Measurements from ENCODE around the gene ATG16L1.

Gene ATG16L1

DNA sequence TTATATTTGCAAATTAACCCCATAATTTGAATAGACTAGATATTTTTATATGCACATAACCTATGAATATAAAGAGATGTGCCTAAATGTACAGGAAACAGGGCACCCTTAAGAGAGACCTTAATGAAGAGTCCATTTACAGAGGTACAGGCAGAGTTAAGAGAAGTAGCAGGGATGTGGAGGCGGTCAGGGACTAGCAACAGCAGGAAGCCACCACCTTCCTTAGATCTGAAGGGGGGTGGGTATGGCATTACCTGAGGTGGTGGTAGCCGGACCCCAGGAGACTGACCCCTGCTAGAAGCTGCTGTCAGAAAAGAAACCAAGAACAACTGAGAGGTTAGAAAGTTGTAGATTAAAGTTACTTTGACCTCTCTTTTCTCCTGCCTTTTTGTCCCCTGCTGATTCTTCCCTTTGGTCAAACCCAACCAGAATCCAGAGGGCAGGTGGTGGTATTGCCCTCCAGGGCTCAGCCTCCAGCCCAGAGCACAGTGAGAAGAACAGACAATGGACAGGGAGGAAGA lies 24.9 kb upstream of the ATG16L1 start:
- no peaks in the 10 kb centered on the region for H3K4me1 ChIP-seq (ENCODE audit: control insufficient read depth, insufficient read depth, low read length)
- no peaks in the 10 kb centered on the region for H3K27me3 ChIP-seq (ENCODE audit: control insufficient read depth, insufficient read depth, low read length, poor library complexity, severe bottlenecking)

DNA sequence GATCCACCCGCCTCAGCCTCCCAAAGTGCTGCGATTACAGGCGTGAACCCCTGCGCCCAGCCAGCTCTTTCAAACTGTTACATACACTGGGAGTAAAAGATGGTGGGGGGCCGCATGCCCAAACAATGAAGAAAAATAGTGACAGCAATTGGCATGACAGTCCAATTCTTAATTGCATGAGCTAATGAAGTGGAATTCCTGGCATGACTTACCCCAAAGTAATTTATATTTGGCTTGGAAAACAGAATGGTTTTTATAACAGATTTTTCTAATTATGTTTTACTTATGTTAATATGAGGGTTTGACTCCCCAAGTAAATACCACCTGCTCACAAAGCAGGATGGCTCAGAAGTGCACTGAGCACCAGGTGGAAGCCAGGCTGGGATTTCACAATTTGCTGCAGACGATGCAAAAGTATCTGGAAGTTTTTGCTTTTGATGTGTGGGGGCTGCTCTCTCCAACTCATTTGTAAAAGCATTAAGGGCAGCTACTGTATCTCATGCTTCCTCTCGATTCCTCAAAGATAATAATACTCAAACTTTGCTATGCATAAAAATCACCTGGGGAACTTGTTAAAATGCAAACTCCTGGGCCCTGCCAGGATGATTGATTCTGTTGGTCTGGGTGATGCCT lies 24.0 kb upstream of the ATG16L1 start:
- Histone ChIP-seq H3K36me3 (ENCODE audit: control insufficient read depth, insufficient read depth, low read length) (no peaks in the 10 kb centered on the region), H3K4me3 (ENCODE audit: insufficient read depth, low read depth, low read length) (no peak overlapping the region)

More for the DNA sequence above, 24.9 kb upstream of the ATG16L1 start:
- Histone ChIP-seq H3K27ac (ENCODE audit: insufficient read depth, low read depth, low read length, poor library complexity, severe bottlenecking) (no peak overlapping the region), H3K4me3 (ENCODE audit: insufficient read depth, low read depth, low read length) (no peak overlapping the region), H3K9me3 (ENCODE audit: control insufficient read depth, low read length) (no peaks in the 10 kb centered on the region), H3K36me3 (ENCODE audit: control insufficient read depth, insufficient read depth, low read length) (no peaks in the 10 kb centered on the region)
- 88 to 94% methylated on average over 2 of the region's 2 CpGs for WGBS, 2 experiments

DNA sequence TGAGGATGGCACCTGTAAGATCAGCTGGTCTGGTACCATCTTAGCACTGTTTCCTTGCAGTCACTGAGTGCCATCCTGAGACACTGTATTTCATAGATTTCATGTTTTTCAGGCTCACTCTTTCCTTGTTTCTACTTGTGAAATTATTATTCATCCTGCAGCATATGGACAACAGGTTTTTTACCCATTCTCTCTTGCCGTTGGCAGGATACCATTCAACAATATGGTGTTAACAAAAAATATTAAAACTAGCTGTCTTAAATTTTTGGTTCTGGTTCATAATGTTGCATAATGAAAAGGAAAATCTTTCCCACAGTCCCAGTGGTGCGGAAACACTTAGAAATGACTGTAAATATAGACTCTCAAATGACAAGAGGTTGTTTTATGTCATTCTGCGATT lies 23.1 kb upstream of the ATG16L1 start:
- Histone ChIP-seq H3K27me3 (ENCODE audit: control insufficient read depth, insufficient read depth, low read length, poor library complexity, severe bottlenecking) (no peaks in the 10 kb centered on the region), H3K4me3 (ENCODE audit: insufficient read depth, low read depth, low read length) (no peak overlapping the region)

More for the DNA sequence above, 24.0 kb upstream of the ATG16L1 start:
- H3K4me1 ChIP-seq (ENCODE audit: control insufficient read depth, insufficient read depth, low read length), result no peaks in the 10 kb centered on the region
- no peak overlapping the region for H3K27ac ChIP-seq (ENCODE audit: insufficient read depth, low read depth, low read length, poor library complexity, severe bottlenecking)
- WGBS, 2 experiments, result 85 to 91% methylated on average over 7 of the region's 7 CpGs
- H3K9me3 ChIP-seq (ENCODE audit: control insufficient read depth, low read length), result no peaks in the 10 kb centered on the region
- no peaks in the 10 kb centered on the region for H3K27me3 ChIP-seq (ENCODE audit: control insufficient read depth, insufficient read depth, low read length, poor library complexity, severe bottlenecking)

DNA sequence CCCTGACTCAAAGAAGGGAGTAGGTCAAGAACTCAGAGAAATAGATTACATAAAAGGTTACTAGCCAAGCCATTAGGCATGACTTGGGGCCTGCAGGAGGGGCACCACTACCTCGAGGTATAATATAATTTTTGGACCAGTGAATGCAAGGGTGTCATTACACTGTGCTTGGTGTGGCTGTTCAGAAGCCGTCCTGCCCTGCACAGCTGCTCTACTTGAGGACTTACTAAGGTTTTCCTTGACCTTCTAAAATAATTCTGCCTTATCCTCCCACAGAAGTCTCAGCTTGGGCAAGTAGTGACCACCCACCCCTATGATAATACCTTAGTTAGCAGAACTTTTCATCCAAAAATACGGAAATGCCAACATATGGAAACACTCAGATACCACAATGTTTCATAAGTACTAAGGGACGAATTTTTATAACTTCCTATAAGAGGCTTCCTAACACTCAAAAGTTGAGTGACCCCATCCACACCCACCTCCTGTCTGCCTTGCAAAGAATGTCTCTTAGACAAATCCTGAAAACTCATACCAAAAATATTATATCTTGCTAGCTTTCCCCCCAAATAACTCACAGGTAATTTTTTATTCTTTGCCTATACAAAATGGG lies 17.7 kb upstream of the ATG16L1 start:
- H3K9me3 ChIP-seq (ENCODE audit: control insufficient read depth, low read length), result no peaks in the 10 kb centered on the region
- H3K27ac ChIP-seq (ENCODE audit: insufficient read depth, low read depth, low read length, poor library complexity, severe bottlenecking), result no peak overlapping the region
- H3K4me1 ChIP-seq (ENCODE audit: control insufficient read depth, insufficient read depth, low read length), result no peaks in the 10 kb centered on the region
- 87 to 91% methylated on average over 4 of the region's 4 CpGs for WGBS, 2 experiments
- no peaks in the 10 kb centered on the region for H3K27me3 ChIP-seq (ENCODE audit: control insufficient read depth, insufficient read depth, low read length, poor library complexity, severe bottlenecking)
- H3K4me3 ChIP-seq (ENCODE audit: insufficient read depth, low read depth, low read length), result no peak overlapping the region
- no peaks in the 10 kb centered on the region for H3K36me3 ChIP-seq (ENCODE audit: control insufficient read depth, insufficient read depth, low read length)

More for the DNA sequence above, 23.1 kb upstream of the ATG16L1 start:
- H3K36me3 ChIP-seq (ENCODE audit: control insufficient read depth, insufficient read depth, low read length), result no peaks in the 10 kb centered on the region
- no peaks in the 10 kb centered on the region for H3K9me3 ChIP-seq (ENCODE audit: control insufficient read depth, low read length)
- H3K4me1 ChIP-seq (ENCODE audit: control insufficient read depth, insufficient read depth, low read length), result no peaks in the 10 kb centered on the region
- 96 to 97% methylated on average over 2 to 3 of the region's 3 CpGs for WGBS, 2 experiments
- no peak overlapping the region for H3K27ac ChIP-seq (ENCODE audit: insufficient read depth, low read depth, low read length, poor library complexity, severe bottlenecking)

DNA sequence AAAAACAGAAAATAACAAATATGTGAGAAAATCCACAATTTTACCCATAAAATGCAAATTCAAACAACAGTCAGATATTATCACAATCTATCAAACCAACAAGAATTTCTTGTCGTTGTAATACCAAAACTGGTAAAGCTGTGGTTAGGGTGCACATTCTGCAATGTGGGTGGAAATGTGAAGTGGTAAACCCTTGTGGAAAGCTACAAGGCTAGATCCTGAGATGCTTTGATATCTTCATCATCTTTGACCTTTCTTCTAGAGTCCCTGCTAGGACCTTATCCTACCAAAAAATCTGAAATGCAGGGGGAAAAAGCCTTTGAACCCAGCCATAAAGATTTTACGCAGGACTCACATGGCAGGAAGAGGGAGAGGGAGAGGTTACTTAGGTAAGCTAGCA lies 17.2 kb upstream of the ATG16L1 start:
- H3K4me3 ChIP-seq (ENCODE audit: insufficient read depth, low read depth, low read length), result no peak overlapping the region
- H3K4me1 ChIP-seq (ENCODE audit: control insufficient read depth, insufficient read depth, low read length), result no peaks in the 10 kb centered on the region
- no peaks in the 10 kb centered on the region for H3K27me3 ChIP-seq (ENCODE audit: control insufficient read depth, insufficient read depth, low read length, poor library complexity, severe bottlenecking)
- H3K36me3 ChIP-seq (ENCODE audit: control insufficient read depth, insufficient read depth, low read length), result no peaks in the 10 kb centered on the region
- 90 to 100% methylated on average over 2 of the region's 2 CpGs for WGBS, 2 experiments
- H3K9me3 ChIP-seq (ENCODE audit: control insufficient read depth, low read length), result no peaks in the 10 kb centered on the region
- H3K27ac ChIP-seq (ENCODE audit: insufficient read depth, low read depth, low read length, poor library complexity, severe bottlenecking), result no peak overlapping the region

DNA sequence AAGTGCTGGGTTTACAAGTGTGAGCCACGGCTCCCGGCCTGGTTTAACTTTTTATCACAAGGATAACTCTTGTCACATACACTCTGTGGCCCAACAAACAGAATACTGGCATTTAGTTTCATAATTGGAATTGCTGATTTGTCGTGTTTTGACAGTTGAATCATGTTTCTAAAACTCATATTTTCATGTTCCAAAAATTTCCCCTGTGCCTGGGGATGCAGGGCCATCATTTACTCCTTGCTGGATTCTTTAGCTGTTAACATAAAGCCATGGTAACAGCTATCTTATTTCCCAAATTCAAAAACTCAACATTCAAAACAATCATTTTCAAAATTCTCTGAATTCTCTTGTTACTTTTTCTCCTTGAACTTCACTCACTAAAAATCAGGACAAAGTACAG lies 16.5 kb upstream of the ATG16L1 start:
- Histone ChIP-seq H3K4me3 (ENCODE audit: insufficient read depth, low read depth, low read length) (no peak overlapping the region), H3K36me3 (ENCODE audit: control insufficient read depth, insufficient read depth, low read length) (no peaks in the 10 kb centered on the region), H3K9me3 (ENCODE audit: control insufficient read depth, low read length) (no peaks in the 10 kb centered on the region), H3K27me3 (ENCODE audit: control insufficient read depth, insufficient read depth, low read length, poor library complexity, severe bottlenecking) (no peaks in the 10 kb centered on the region), H3K4me1 (ENCODE audit: control insufficient read depth, insufficient read depth, low read length) (no peaks in the 10 kb centered on the region), H3K27ac (ENCODE audit: insufficient read depth, low read depth, low read length, poor library complexity, severe bottlenecking) (no peak overlapping the region)
- 95 to 98% methylated on average over 3 of the region's 3 CpGs for WGBS, 2 experiments

DNA sequence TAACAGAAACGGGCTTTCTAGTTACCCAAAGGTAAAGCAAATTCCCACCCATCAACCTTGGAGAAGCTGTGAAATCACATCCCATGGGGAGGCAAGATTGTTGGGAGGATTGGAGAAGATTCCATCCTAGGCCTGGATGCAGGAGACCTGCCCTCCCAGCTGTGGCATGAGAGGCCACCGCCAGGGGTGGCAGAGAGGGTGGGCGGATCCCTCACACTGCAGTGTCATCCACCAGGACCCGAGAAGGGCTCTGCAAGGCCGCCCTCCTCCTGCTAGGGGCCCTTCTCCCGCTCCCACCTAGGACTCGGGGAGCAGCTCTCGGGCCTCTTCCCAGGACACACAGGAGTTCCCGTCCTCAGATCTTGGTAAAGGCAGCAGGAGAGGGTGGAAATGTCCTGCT lies 15.5 kb upstream of the ATG16L1 start:
- H3K36me3 ChIP-seq (ENCODE audit: control insufficient read depth, insufficient read depth, low read length), result no peaks in the 10 kb centered on the region
- no peak overlapping the region for H3K27ac ChIP-seq (ENCODE audit: insufficient read depth, low read depth, low read length, poor library complexity, severe bottlenecking)
- no peak overlapping the region for H3K4me3 ChIP-seq (ENCODE audit: insufficient read depth, low read depth, low read length)
- no peaks in the 10 kb centered on the region for H3K9me3 ChIP-seq (ENCODE audit: control insufficient read depth, low read length)
- no peaks in the 10 kb centered on the region for H3K4me1 ChIP-seq (ENCODE audit: control insufficient read depth, insufficient read depth, low read length)
- 67 to 74% methylated on average over 9 of the region's 9 CpGs for WGBS, 2 experiments
- H3K27me3 ChIP-seq (ENCODE audit: control insufficient read depth, insufficient read depth, low read length, poor library complexity, severe bottlenecking), result no peaks in the 10 kb centered on the region

DNA sequence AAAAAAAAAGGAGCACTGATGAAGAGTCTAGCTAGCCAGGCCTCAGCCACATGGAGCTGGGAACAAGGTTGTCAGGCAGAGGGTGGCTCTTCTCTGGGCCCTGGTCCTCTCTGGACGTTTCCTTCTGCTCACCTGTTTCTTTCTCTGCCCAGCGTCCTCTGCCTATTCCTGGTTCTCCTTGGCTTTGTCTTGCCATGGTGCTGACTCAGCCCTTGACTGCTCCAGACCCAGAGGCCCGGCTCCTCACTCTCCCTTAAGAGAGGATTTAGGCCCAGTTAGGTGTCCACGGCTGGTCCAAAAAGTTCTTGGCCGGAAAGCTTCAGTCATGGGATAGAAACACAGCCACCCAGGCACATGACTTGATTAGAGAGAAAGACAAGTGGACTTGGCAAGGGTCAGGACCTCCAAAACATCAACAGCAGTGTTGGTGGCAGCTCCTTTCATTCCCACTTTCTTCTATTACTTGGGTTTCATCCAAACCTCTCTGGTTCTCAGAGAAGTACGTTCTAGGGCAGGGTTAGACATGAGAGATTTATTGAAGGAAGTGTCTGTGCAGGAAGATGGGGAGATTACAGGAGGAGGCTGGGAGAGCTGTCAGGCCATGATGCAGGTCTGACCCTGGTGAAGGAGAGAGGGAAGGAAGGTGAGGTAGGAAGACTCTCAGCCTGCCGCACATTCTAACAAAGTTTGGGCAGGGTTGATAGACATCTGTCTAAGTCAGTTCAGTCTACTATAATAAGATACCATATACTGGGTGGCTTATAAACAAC lies 14.5 kb upstream of the ATG16L1 start:
- no peaks in the 10 kb centered on the region for H3K27me3 ChIP-seq (ENCODE audit: control insufficient read depth, insufficient read depth, low read length, poor library complexity, severe bottlenecking)
- H3K9me3 ChIP-seq (ENCODE audit: control insufficient read depth, low read length), result no peaks in the 10 kb centered on the region
- no peaks in the 10 kb centered on the region for H3K36me3 ChIP-seq (ENCODE audit: control insufficient read depth, insufficient read depth, low read length)
- WGBS, 2 experiments, result 85 to 87% methylated on average over 7 of the region's 7 CpGs
- H3K27ac ChIP-seq (ENCODE audit: insufficient read depth, low read depth, low read length, poor library complexity, severe bottlenecking), result no peak overlapping the region
- H3K4me3 ChIP-seq (ENCODE audit: insufficient read depth, low read depth, low read length), result no peak overlapping the region
- H3K4me1 ChIP-seq (ENCODE audit: control insufficient read depth, insufficient read depth, low read length), result no peaks in the 10 kb centered on the region

DNA sequence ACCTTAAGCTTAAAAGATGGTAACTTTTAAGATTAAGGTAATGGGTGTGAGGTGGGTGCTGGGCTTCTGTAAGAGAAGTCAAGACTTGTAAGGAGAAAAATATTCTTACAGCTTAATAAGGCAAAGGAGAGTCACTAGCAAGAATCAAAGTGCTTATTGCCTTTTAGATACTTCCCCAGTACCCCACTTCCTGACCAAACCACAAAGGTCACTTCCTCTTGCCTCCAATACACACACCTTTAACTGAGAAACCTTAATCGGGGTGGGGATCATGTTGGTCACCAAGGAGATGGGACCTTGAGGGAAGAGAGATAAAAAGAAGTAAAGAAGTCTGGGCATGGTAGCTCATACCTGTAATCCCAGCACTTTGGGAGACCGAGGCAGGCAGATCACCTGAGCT lies 10.6 kb upstream of the ATG16L1 start:
- no peaks in the 10 kb centered on the region for H3K4me1 ChIP-seq (ENCODE audit: control insufficient read depth, insufficient read depth, low read length)
- H3K36me3 ChIP-seq (ENCODE audit: control insufficient read depth, insufficient read depth, low read length), result no peaks in the 10 kb centered on the region
- H3K27ac ChIP-seq (ENCODE audit: insufficient read depth, low read depth, low read length, poor library complexity, severe bottlenecking), result no peak overlapping the region
- H3K9me3 ChIP-seq (ENCODE audit: control insufficient read depth, low read length), result no peaks in the 10 kb centered on the region
- H3K4me3 ChIP-seq (ENCODE audit: insufficient read depth, low read depth, low read length), result no peak overlapping the region
- 90 to 92% methylated on average over 2 of the region's 2 CpGs for WGBS, 2 experiments
- no peaks in the 10 kb centered on the region for H3K27me3 ChIP-seq (ENCODE audit: control insufficient read depth, insufficient read depth, low read length, poor library complexity, severe bottlenecking)

DNA sequence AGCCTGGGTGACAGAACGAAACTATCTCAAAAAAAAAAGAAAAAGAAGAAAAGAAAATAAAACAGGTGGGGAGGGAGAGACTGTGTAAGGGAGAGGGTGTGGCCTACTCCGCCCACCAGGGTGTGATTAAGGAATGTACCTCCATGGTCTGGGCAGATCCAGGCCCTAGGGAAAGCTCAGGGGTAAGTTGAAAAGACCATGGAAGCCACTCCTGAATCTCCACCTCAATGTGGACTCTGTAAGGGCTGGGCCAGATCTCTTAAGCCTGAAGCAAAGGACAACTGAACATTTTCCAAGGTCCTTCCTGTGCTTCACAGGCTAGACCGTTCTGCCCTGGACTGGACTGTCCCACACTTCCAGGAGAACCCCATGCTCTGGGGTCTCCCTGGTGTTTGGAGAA lies 9.7 kb upstream of the ATG16L1 start:
- WGBS, 2 experiments, result 88 to 90% methylated on average over 3 of the region's 3 CpGs
- no peak overlapping the region for H3K27ac ChIP-seq (ENCODE audit: insufficient read depth, low read depth, low read length, poor library complexity, severe bottlenecking)
- H3K4me1 ChIP-seq (ENCODE audit: control insufficient read depth, insufficient read depth, low read length), result no peaks in the 10 kb centered on the region
- H3K9me3 ChIP-seq (ENCODE audit: control insufficient read depth, low read length), result no peaks in the 10 kb centered on the region
- no peaks in the 10 kb centered on the region for H3K36me3 ChIP-seq (ENCODE audit: control insufficient read depth, insufficient read depth, low read length)
- H3K4me3 ChIP-seq (ENCODE audit: insufficient read depth, low read depth, low read length), result no peak overlapping the region
- H3K27me3 ChIP-seq (ENCODE audit: control insufficient read depth, insufficient read depth, low read length, poor library complexity, severe bottlenecking), result no peaks in the 10 kb centered on the region
